ENCODE data around the gene TAF4B. TPM values are rescaled to one million over a fixed set of nuclear protein-coding genes. Genes with fewer than 3 reads are reported as not detected.

Gene TAF4B
- total RNA-seq, 2 experiments from 2014 or later = 50.1 to 52.3 TPM

DNA sequence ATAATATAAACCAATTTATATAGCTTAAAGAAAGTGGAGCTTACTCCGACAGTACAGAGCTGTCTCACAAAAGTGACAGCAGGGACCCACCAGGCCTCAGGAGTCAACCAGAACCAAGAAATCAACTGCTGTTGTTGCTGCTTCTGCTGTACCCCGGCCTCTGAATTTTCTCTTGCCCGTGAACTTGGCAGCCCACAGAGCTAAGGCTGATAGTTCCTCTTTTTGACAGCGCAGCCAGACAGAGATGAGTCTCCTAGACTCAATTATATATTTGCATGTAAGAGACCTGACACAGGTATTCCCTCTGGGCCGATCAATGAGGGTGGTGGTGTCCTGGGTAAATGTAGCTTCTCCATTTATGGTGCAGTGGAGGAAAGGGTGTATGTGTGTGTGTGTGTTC, 212.7 kb downstream of the TAF4B start:
- Histone ChIP-seq H3K79me2 (ENCODE audit: insufficient read depth, low read depth, low read length) (no peaks in the 10 kb centered on the region), H2AFZ (ENCODE audit: low read length) (peak overlapping the region; percentile 44; the same call in 1 of the 2 replicates), H3K36me3 (ENCODE audit: insufficient read depth, low read length) (no peaks in the 10 kb centered on the region), H3K4me1 (ENCODE audit: insufficient read depth, low read length, poor library complexity, severe bottlenecking) (peaks cover 15% of the 10 kb centered on the region), H3K9me3 (ENCODE audit: low read length) (no peaks in the 10 kb centered on the region), H3K4me3 (ENCODE audit: low read depth, low read length, poor library complexity, severe bottlenecking) (no peak overlapping the region), H3K9me2 (ENCODE audit: insufficient read depth, low read length) (no peaks in the 10 kb centered on the region), H3K27ac (ENCODE audit: low read depth, low read length, poor library complexity, severe bottlenecking) (no peak overlapping the region), H3K4me2 (ENCODE audit: low read length) (peak overlapping the region; percentile 44), H4K20me1 (ENCODE audit: insufficient read depth, low read length) (no peaks in the 10 kb centered on the region)
- TF ChIP-seq, protein P1, sequence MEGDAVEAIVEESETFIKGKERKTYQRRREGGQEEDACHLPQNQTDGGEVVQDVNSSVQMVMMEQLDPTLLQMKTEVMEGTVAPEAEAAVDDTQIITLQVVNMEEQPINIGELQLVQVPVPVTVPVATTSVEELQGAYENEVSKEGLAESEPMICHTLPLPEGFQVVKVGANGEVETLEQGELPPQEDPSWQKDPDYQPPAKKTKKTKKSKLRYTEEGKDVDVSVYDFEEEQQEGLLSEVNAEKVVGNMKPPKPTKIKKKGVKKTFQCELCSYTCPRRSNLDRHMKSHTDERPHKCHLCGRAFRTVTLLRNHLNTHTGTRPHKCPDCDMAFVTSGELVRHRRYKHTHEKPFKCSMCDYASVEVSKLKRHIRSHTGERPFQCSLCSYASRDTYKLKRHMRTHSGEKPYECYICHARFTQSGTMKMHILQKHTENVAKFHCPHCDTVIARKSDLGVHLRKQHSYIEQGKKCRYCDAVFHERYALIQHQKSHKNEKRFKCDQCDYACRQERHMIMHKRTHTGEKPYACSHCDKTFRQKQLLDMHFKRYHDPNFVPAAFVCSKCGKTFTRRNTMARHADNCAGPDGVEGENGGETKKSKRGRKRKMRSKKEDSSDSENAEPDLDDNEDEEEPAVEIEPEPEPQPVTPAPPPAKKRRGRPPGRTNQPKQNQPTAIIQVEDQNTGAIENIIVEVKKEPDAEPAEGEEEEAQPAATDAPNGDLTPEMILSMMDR (conservative IDR thresholded peaks at IDR 0.05; ENCODE audit: low read length) = no peak
- TF ChIP-seq EZH2phosphoT487 (IDR thresholded peaks at IDR 0.05; ENCODE audit: borderline replicate concordance, low read depth, low read length) = no peak
- ChIA-PET POLR2A (interaction anchor here (0.7 to 3.3 kb wide), 8 partner anchors 10 to 348 kb away, joined by 3 to 12 read pairs (median 3); no protein-coding TSS in a partner anchor), CTCF (ENCODE audit: unreplicated experiment) (interaction anchor here (1.4 kb wide), 1 partner anchor 34 kb away, joined by 5 read pairs; no protein-coding TSS in a partner anchor)
- DNase-seq (ENCODE audit: low spot score) = peak; percentile 72
- intact Hi-C loops (cut with micrococcal nuclease; ENCODE audit: unreplicated experiment) = no loop called here
- BruUV-seq (replicated peaks) = no TSS peak

DNA sequence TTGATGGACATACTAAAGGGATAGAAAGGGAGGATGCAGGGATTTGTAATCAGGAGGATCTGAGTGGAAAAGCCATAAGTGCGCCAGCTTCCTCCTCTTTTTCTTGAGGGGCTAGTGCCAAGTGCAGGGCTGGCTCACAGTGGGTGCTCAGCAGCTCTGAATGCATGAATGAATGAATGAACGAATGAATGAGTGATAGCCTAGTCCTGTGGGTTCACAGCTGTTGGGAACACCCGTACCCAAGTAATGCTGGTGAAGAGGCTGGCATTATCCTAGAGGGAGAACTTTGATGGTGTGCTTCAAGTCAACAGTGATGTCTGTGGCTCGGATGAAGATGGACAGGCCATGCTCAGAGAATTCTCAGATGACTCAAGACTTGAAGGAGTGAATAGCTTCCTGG, 213.3 kb downstream of the TAF4B start:
- Histone ChIP-seq H4K20me1 (ENCODE audit: insufficient read depth, low read length) (no peaks in the 10 kb centered on the region), H3K79me2 (ENCODE audit: insufficient read depth, low read depth, low read length) (no peaks in the 10 kb centered on the region), H3K36me3 (ENCODE audit: insufficient read depth, low read length) (no peaks in the 10 kb centered on the region), H3K9me3 (ENCODE audit: low read length) (no peaks in the 10 kb centered on the region), H3K4me3 (ENCODE audit: low read depth, low read length, poor library complexity, severe bottlenecking) (no peak overlapping the region), H3K4me2 (ENCODE audit: low read length) (peak overlapping the region; percentile 44; the same call in 1 of the 2 replicates), H2AFZ (ENCODE audit: low read length) (no peak overlapping the region), H3K4me1 (ENCODE audit: insufficient read depth, low read length, poor library complexity, severe bottlenecking) (peaks cover 15% of the 10 kb centered on the region), H3K9me2 (ENCODE audit: insufficient read depth, low read length) (no peaks in the 10 kb centered on the region), H3K27ac (ENCODE audit: low read depth, low read length, poor library complexity, severe bottlenecking) (no peak overlapping the region)
- DNase-seq (ENCODE audit: low spot score) = no peak
- ChIA-PET POLR2A (interaction anchor here (1.1 to 1.8 kb wide), 5 partner anchors 9 to 348 kb away, joined by 3 to 11 read pairs (median 3); no protein-coding TSS in a partner anchor), CTCF (ENCODE audit: unreplicated experiment) (interaction anchor here (0.6 to 1.4 kb wide), 4 partner anchors 9 to 34 kb away, joined by 3 to 5 read pairs (median 4); no protein-coding TSS in a partner anchor)
- intact Hi-C loops (cut with micrococcal nuclease; ENCODE audit: unreplicated experiment) = no loop called here
- no TSS peak for BruUV-seq (replicated peaks)
- TF ChIP-seq, protein P1 (conservative IDR thresholded peaks at IDR 0.05; ENCODE audit: low read length) = no peak
- TF ChIP-seq EZH2phosphoT487 (IDR thresholded peaks at IDR 0.05; ENCODE audit: borderline replicate concordance, low read depth, low read length) = no peak

DNA sequence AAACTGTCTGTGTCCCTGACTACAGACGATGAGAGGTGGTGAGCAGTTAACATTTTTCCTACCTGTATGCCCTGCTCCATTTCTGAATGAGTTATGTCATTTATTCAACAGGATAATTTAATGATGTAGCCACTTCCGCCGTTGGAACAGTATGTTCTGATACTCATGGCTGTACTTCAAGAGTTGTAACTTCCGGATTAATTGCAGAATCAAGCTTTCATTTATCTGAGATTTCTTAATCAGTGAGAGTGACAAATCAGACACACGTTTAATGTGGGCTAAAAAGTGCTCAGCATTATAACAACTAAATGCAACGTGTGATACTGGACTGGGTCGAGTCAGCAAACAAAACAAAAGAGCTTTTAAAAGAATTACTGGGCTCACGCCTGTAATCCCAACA, 214.4 kb downstream of the TAF4B start:
- no peaks in the 10 kb centered on the region for H3K79me2 ChIP-seq (ENCODE audit: insufficient read depth, low read depth, low read length)
- ChIA-PET POLR2A (interaction anchor here (0.6 to 1.5 kb wide), 4 partner anchors 8 to 17 kb away, joined by 3 to 8 read pairs (median 3); no protein-coding TSS in a partner anchor), CTCF (ENCODE audit: unreplicated experiment) (interaction anchor here (1.4 kb wide), 1 partner anchor 8 kb away, joined by 4 read pairs; no protein-coding TSS in a partner anchor)
- DNase-seq (ENCODE audit: low spot score) = no peak
- no peaks in the 10 kb centered on the region for H3K9me3 ChIP-seq (ENCODE audit: low read length)
- no peaks in the 10 kb centered on the region for H4K20me1 ChIP-seq (ENCODE audit: insufficient read depth, low read length)
- TF ChIP-seq, protein P1 (conservative IDR thresholded peaks at IDR 0.05; ENCODE audit: low read length) = no peak
- TF ChIP-seq EZH2phosphoT487 (IDR thresholded peaks at IDR 0.05; ENCODE audit: borderline replicate concordance, low read depth, low read length) = no peak
- H3K27ac ChIP-seq (ENCODE audit: low read depth, low read length, poor library complexity, severe bottlenecking) = no peak overlapping the region
- intact Hi-C loops (cut with micrococcal nuclease; ENCODE audit: unreplicated experiment) = no loop called here
- BruUV-seq (replicated peaks) = no TSS peak
- H3K9me2 ChIP-seq (ENCODE audit: insufficient read depth, low read length) = no peaks in the 10 kb centered on the region
- H3K4me3 ChIP-seq (ENCODE audit: low read depth, low read length, poor library complexity, severe bottlenecking) = no peak overlapping the region
- no peak overlapping the region for H3K4me2 ChIP-seq (ENCODE audit: low read length)
- H2AFZ ChIP-seq (ENCODE audit: low read length) = no peak overlapping the region
- no peaks in the 10 kb centered on the region for H3K36me3 ChIP-seq (ENCODE audit: insufficient read depth, low read length)
- peaks cover 15% of the 10 kb centered on the region for H3K4me1 ChIP-seq (ENCODE audit: insufficient read depth, low read length, poor library complexity, severe bottlenecking)

All from OCI-LY7 (cell line).